Uterus (tissue), 4 donors: ENCODE data around the gene CCL7. TPM values are rescaled to one million over a fixed set of nuclear protein-coding genes. Genes with fewer than 3 reads are reported as not detected.

Source experiments
- DNase-seq, 2 donors: peaks; one replicate each; pipeline ENCODE4 v3.0.0-alpha.2; 2019 to 2020
- H3K27ac ChIP-seq, 2 donors: fragments of 200-600 bp; sonication (generic); 1 replicate in 1 of 2; 2 replicates in 1 of 2; pipeline ENCODE4 v1.5.1; 2016 to 2018
- H3K27me3 ChIP-seq, 2 donors: fragments of 200-600 bp; sonication (generic); one replicate each; pipeline ENCODE4 v1.5.1; 2018 to 2019; ENCODE audit warnings: control low read depth in 1 of 2
- H3K36me3 ChIP-seq, 2 donors: fragments of 200-600 bp; sonication (generic); one replicate each; pipeline ENCODE4 v1.5.1; 2019; ENCODE audit warnings: control low read depth in 1 of 2
- H3K4me1 ChIP-seq, 2 donors: fragments of 200-600 bp; sonication (generic); one replicate each; pipeline ENCODE4 v1.5.1; 2018 to 2019; ENCODE audit warnings: control low read depth in 1 of 2
- H3K4me3 ChIP-seq, 2 donors: fragments of 200-600 bp; sonication (generic); 1 replicate in 1 of 2; 2 replicates in 1 of 2; pipeline ENCODE4 v1.5.1; 2018 to 2019; ENCODE audit warnings: mild to moderate bottlenecking in 1 of 2
- H3K9me3 ChIP-seq, 2 donors: fragments of 200-600 bp; sonication (generic); one replicate each; pipeline ENCODE4 v1.5.1; 2019; ENCODE audit warnings: control low read depth in 1 of 2
- CTCF ChIP-seq, 4 experiments: fragments of 200-600 bp in 2 of 4; fragments of 450-650 bp in 2 of 4; sonication (generic) in 2 of 4; IDR thresholded peaks; one replicate each; pipeline ENCODE4 v1.5.1; 2016 to 2019; ENCODE audit warnings: antibody characterized with exemption in 4 of 4, mild to moderate bottlenecking in 2 of 4, moderate library complexity in 1 of 4
- POLR2A ChIP-seq, 2 donors: fragments of 450-650 bp; IDR thresholded peaks; one replicate each; pipeline ENCODE4 v1.6.1; 2016; ENCODE audit warnings: antibody characterized with exemption in 2 of 2, mild to moderate bottlenecking in 1 of 2, moderate library complexity in 1 of 2
- intact Hi-C: fragments of 100-400 bp; cut with DNase I; formaldehyde crosslinking; loops from one replicate; pipeline ENCODE4 v1.15.1; 2023; ENCODE audit warnings: low total_unique reads
- total RNA-seq, 4 donors: library from RNA; depleted of rRNA in 3 of 4; stranded (reverse); fragments of >200 nt in 3 of 4; gene quantifications; one replicate each; pipeline versions ENCODE4 v1.1.0 to v1.2.4, GENCODE V29; 2014 to 2023
- donor health status: DM: yes; HTN: yes; CAD: no.

Gene CCL7
- total RNA-seq, 4 donors from 2014 or later: not detected

GRCh38 chr17:34318474-34318873, 48.5 kb downstream of the CCL7 start:
- DNase-seq: no peak
- TF ChIP-seq POLR2A (IDR thresholded peaks at IDR 0.05) (no peak), CTCF (IDR thresholded peaks at IDR 0.05) (no peak)
- Histone ChIP-seq H3K4me3 (no peak overlapping the region), H3K27ac (no peak overlapping the region), H3K36me3 (no peaks in the 10 kb centered on the region), H3K27me3 (peaks cover 0 to 5% of the 10 kb centered on the region in 2 donors), H3K9me3 (no peaks in the 10 kb centered on the region), H3K4me1 (no peaks in the 10 kb centered on the region)
- intact Hi-C loops: no loop called here

GRCh38 chr17:34319039-34319483, 49.0 kb downstream of the CCL7 start, which contains the start of gene CCL8:
Gene CCL8 (plus strand): TSS chr17:34319435. CDS start chr17:34319502, 67 bp downstream.
- no peaks in the 10 kb centered on the region for H3K36me3 ChIP-seq
- intact Hi-C loops: no loop called here
- no peak for DNase-seq
- no peaks in the 10 kb centered on the region for H3K4me1 ChIP-seq
- no peak within 1 kb of the TSS for H3K4me3 ChIP-seq
- H3K27ac ChIP-seq: no peak within 1 kb of the TSS
- no peak for TF ChIP-seq CTCF (IDR thresholded peaks at IDR 0.05)
- no peak for TF ChIP-seq POLR2A (IDR thresholded peaks at IDR 0.05)
- H3K9me3 ChIP-seq: no peaks in the 10 kb centered on the region
- H3K27me3 ChIP-seq: peaks cover 0 to 5% of the 10 kb centered on the region in 2 donors

Other genes starting within 250 kb of the CCL7 start
- gene CCL2, start 14.9 kb upstream of the CCL7 start, total RNA-seq: 10 to 100 TPM in 2 of 4 donors, 1 to 10 TPM in 1, under 1 TPM in 1; 0.77 to 30.3 (median 8.9) TPM
- 1 to 10 TPM in 1 of 4 donors, not detected in 3; 4.9 TPM for gene CCL11, start 15.5 kb downstream of the CCL7 start, total RNA-seq
- under 1 TPM in 1 of 4 donors, not detected in 3; 0.70 TPM for gene CCL8, start 49.2 kb downstream of the CCL7 start, total RNA-seq
- gene CCL13, start 86.3 kb downstream of the CCL7 start, total RNA-seq: 1 to 10 TPM in 2 of 4 donors, not detected in 2; 3.0 to 4.1 TPM
- gene CCL1, start 93.0 kb downstream of the CCL7 start, total RNA-seq: not detected